ENCODE measurements around the gene NUTM2D. TPM values are rescaled to one million over a fixed set of nuclear protein-coding genes. Genes with fewer than 3 reads are reported as not detected.
"Not testable (repeated sequence)": the region's sequence is repeated elsewhere in the genome, so short reads cannot be mapped to it uniquely, and the experiment has no call there.

NUTM2D gene
- polyA plus RNA-seq, 1 of the 3 experiments (the other 2 are of a cell fraction): 1.7 TPM

- H3F3A ChIP-seq (replicated peaks; ENCODE audit: insufficient read depth); H3K9me3 ChIP-seq; POLR2A ChIA-PET; DNase-seq; H2AFZ ChIP-seq (ENCODE audit: low read depth); H3K4me1 ChIP-seq (ENCODE audit: control insufficient read depth in 1 of 2, insufficient read depth in 2 of 2, low read depth in 1 of 2, low read length in 1 of 2); H3K9me2 ChIP-seq; CTCF ChIA-PET; H3K27me3 ChIP-seq (ENCODE audit: insufficient read depth); H3K36me3 ChIP-seq (replicated peaks in 1 of 2; ENCODE audit: control insufficient read depth in 1 of 2, insufficient read depth in 2 of 2, low read length in 1 of 2): not testable (repeated sequence)
- H3K4me3 ChIP-seq (ENCODE audit: low read depth in 2 of 2, low read length in 1 of 2): peak overlapping the region; percentile 57 to 66
- H3K4me2 ChIP-seq: peak overlapping the region; percentile 71
- peak overlapping the region; percentile 82; the same call in 1 of the 2 replicates for H3K9ac ChIP-seq
- H3K27ac ChIP-seq (ENCODE audit: low read depth in 2 of 2, low read length in 1 of 2): peak overlapping the region in 1 of 2 experiments; percentile 78; a peak in 3 of 4 replicates
- 0% methylated on average over 11 of the region's 54 CpGs for WGBS (ENCODE audit: low lambda C conversion rate)
- H4K20me1 ChIP-seq (ENCODE audit: insufficient read depth): peaks cover 22% of the 10 kb centered on the region
- peaks cover 41% of the 10 kb centered on the region for H3K79me2 ChIP-seq (ENCODE audit: insufficient read depth)
These were observed 15.9 kb upstream of the NUTM2D start for GRCh38 chr10:87341546-87342142.

- Histone ChIP-seq H3K4me3 (ENCODE audit: low read depth in 2 of 2, low read length in 1 of 2) (peak overlapping the region; percentile 57 to 61), H4K20me1 (ENCODE audit: insufficient read depth) (peaks cover 22% of the 10 kb centered on the region), H3K4me2 (peak overlapping the region; percentile 47; the same call in 1 of the 2 replicates), H3K9ac (peak overlapping the region; percentile 82; the same call in 1 of the 2 replicates), H3K79me2 (ENCODE audit: insufficient read depth) (peaks cover 39% of the 10 kb centered on the region), H3K27ac (ENCODE audit: low read depth in 2 of 2, low read length in 1 of 2) (peak overlapping the region; percentile 68 to 78)
- H3K9me2 ChIP-seq; H3K4me1 ChIP-seq (ENCODE audit: control insufficient read depth in 1 of 2, insufficient read depth in 2 of 2, low read depth in 1 of 2, low read length in 1 of 2); H2AFZ ChIP-seq (ENCODE audit: low read depth); H3K9me3 ChIP-seq; H3K27me3 ChIP-seq (ENCODE audit: insufficient read depth); POLR2A ChIA-PET; CTCF ChIA-PET; H3K36me3 ChIP-seq (replicated peaks in 1 of 2; ENCODE audit: control insufficient read depth in 1 of 2, insufficient read depth in 2 of 2, low read length in 1 of 2); H3F3A ChIP-seq (replicated peaks; ENCODE audit: insufficient read depth): not testable (repeated sequence)
- DNase-seq: peak; percentile 52
- WGBS (ENCODE audit: low lambda C conversion rate): under 1% methylated on average over 28 of the region's 43 CpGs
- TF ChIP-seq GABPA (IDR thresholded peaks at IDR 0.05; ENCODE audit: low read depth): peak; percentile 32; the same call in 1 of the 2 replicates
- 0 out of 2 replicates have a peak, but pooled peaks have one; percentile 76 for TF ChIP-seq USF1 (IDR thresholded peaks at IDR 0.05; ENCODE audit: borderline replicate concordance, low read depth)
- 0 out of 2 replicates have a peak, but pooled peaks have one; percentile 33 for TF ChIP-seq ELF1 (IDR thresholded peaks at IDR 0.05)
- 0 out of 2 replicates have a peak, but pooled peaks have one; percentile 17 for TF ChIP-seq ZBTB33 (IDR thresholded peaks at IDR 0.05; ENCODE audit: borderline replicate concordance, low read depth)
- peak; percentile 66 for TF ChIP-seq MAX (IDR thresholded peaks at IDR 0.05; ENCODE audit: low read depth)
These were observed 15.3 kb upstream of the NUTM2D start for GRCh38 chr10:87342249-87342710.

GRCh38 chr10:87342711-87343258 is 14.8 kb upstream of the NUTM2D start:
- H3K9me2 ChIP-seq; H3F3A ChIP-seq (replicated peaks; ENCODE audit: insufficient read depth); H3K4me1 ChIP-seq (ENCODE audit: control insufficient read depth in 1 of 2, insufficient read depth in 2 of 2, low read depth in 1 of 2, low read length in 1 of 2); CTCF ChIA-PET; H2AFZ ChIP-seq (ENCODE audit: low read depth); POLR2A ChIA-PET; H3K9me3 ChIP-seq; H3K36me3 ChIP-seq (replicated peaks in 1 of 2; ENCODE audit: control insufficient read depth in 1 of 2, insufficient read depth in 2 of 2, low read length in 1 of 2); DNase-seq; H3K27me3 ChIP-seq (ENCODE audit: insufficient read depth): not testable (repeated sequence)
- Histone ChIP-seq H4K20me1 (ENCODE audit: insufficient read depth) (peaks cover 16% of the 10 kb centered on the region), H3K9ac (peak overlapping the region; percentile 82), H3K27ac (ENCODE audit: low read depth in 2 of 2, low read length in 1 of 2) (peak overlapping the region; percentile 68 to 78), H3K4me3 (ENCODE audit: low read depth in 2 of 2, low read length in 1 of 2) (peak overlapping the region; percentile 47 to 61), H3K79me2 (ENCODE audit: insufficient read depth) (peaks cover 36% of the 10 kb centered on the region), H3K4me2 (peak overlapping the region; percentile 28; the same call in 1 of the 2 replicates)
- TF ChIP-seq RAD21 (IDR thresholded peaks at IDR 0.05; ENCODE audit: low read length) (peak; percentile 20), USF1 (IDR thresholded peaks at IDR 0.05; ENCODE audit: borderline replicate concordance, low read depth) (peak; percentile 66), SMC3 (IDR thresholded peaks at IDR 0.05; ENCODE audit: low read depth, low read length) (peak; percentile 19; the same call in 1 of the 2 replicates)
- TF ChIP-seq, protein P1, sequence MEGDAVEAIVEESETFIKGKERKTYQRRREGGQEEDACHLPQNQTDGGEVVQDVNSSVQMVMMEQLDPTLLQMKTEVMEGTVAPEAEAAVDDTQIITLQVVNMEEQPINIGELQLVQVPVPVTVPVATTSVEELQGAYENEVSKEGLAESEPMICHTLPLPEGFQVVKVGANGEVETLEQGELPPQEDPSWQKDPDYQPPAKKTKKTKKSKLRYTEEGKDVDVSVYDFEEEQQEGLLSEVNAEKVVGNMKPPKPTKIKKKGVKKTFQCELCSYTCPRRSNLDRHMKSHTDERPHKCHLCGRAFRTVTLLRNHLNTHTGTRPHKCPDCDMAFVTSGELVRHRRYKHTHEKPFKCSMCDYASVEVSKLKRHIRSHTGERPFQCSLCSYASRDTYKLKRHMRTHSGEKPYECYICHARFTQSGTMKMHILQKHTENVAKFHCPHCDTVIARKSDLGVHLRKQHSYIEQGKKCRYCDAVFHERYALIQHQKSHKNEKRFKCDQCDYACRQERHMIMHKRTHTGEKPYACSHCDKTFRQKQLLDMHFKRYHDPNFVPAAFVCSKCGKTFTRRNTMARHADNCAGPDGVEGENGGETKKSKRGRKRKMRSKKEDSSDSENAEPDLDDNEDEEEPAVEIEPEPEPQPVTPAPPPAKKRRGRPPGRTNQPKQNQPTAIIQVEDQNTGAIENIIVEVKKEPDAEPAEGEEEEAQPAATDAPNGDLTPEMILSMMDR (IDR thresholded peaks at IDR 0.05): peak; percentile 50
- WGBS (ENCODE audit: low lambda C conversion rate): no CpG with 5 or more reads among the region's 65 CpGs

GRCh38 chr10:87345743-87346142 is 11.8 kb upstream of the NUTM2D start:
- H3K9me3 ChIP-seq; H3K4me2 ChIP-seq; H3F3A ChIP-seq (replicated peaks; ENCODE audit: insufficient read depth); H3K9ac ChIP-seq; POLR2A ChIA-PET; H4K20me1 ChIP-seq (ENCODE audit: insufficient read depth); H3K27me3 ChIP-seq (ENCODE audit: insufficient read depth); DNase-seq; H2AFZ ChIP-seq (ENCODE audit: low read depth); H3K36me3 ChIP-seq (replicated peaks in 1 of 2; ENCODE audit: control insufficient read depth in 1 of 2, insufficient read depth in 2 of 2, low read length in 1 of 2); H3K9me2 ChIP-seq; CTCF ChIA-PET; H3K27ac ChIP-seq (ENCODE audit: low read depth in 2 of 2, low read length in 1 of 2); H3K4me1 ChIP-seq (ENCODE audit: control insufficient read depth in 1 of 2, insufficient read depth in 2 of 2, low read depth in 1 of 2, low read length in 1 of 2); H3K4me3 ChIP-seq (ENCODE audit: low read depth in 2 of 2, low read length in 1 of 2): not testable (repeated sequence)
- H3K79me2 ChIP-seq (ENCODE audit: insufficient read depth): peaks cover 16% of the 10 kb centered on the region
- 76% methylated on average over 1 of the region's 1 CpG for WGBS (ENCODE audit: low lambda C conversion rate)

Data from SK-N-SH (cell line).